ENCODE results near the gene RAPGEF1. TPM values are rescaled to one million over a fixed set of nuclear protein-coding genes. Genes with fewer than 3 reads are reported as not detected.
"Not testable (repeated sequence)": the region's sequence is repeated elsewhere in the genome, so short reads cannot be mapped to it uniquely, and the experiment has no call there.

RAPGEF1 gene
- total RNA-seq, 1 donor from 2014 or later = 57.9 TPM

DNA sequence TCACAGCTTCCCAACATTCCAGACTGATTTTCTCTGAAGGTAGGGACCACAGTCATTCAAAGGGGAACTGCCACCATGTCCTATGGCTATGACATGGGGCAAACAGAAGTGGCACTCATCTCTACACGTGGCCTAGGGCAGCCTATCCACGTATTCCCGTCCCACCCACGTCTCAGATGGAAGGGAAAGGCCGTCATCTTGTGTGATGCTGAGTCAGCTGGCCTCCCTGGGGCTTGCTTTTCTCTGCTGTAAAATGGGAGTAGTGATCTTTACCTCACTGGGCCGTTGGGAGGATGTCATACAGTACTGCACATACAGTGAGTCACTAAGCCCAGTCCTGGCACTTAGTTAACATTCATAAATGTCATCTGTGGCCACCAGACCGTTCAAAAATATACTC, 72.3 kb downstream of the RAPGEF1 start:
- intact Hi-C loops (cut with DNase I) = no loop called here

DNA sequence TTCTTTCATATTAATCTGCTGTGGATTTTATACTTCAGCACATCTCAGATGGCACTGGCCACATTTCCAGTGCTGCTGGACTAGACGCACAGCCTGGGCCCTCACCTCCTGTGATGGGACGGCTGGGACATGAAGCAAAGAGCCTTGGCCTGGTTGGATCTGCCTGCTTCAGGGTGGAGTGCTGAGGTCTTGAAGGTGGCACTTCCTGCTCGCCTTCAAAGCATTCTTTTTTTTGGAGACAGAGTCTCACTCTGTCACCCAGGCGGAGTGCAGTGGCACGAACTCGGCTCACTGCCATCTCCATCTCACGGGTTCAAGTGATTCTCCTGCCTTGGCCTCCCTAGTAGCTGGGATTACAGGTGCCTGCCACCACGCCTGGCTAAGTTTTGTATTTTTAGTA, 73.1 kb downstream of the RAPGEF1 start:
- H3K9me3 ChIP-seq = no peaks in the 10 kb centered on the region
- TF ChIP-seq, protein P1, sequence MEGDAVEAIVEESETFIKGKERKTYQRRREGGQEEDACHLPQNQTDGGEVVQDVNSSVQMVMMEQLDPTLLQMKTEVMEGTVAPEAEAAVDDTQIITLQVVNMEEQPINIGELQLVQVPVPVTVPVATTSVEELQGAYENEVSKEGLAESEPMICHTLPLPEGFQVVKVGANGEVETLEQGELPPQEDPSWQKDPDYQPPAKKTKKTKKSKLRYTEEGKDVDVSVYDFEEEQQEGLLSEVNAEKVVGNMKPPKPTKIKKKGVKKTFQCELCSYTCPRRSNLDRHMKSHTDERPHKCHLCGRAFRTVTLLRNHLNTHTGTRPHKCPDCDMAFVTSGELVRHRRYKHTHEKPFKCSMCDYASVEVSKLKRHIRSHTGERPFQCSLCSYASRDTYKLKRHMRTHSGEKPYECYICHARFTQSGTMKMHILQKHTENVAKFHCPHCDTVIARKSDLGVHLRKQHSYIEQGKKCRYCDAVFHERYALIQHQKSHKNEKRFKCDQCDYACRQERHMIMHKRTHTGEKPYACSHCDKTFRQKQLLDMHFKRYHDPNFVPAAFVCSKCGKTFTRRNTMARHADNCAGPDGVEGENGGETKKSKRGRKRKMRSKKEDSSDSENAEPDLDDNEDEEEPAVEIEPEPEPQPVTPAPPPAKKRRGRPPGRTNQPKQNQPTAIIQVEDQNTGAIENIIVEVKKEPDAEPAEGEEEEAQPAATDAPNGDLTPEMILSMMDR (IDR thresholded peaks at IDR 0.05) = no peak
- TF ChIP-seq POLR2AphosphoS5 (IDR thresholded peaks at IDR 0.05; ENCODE audit: insufficient read depth in 1 of 2, low read depth in 1 of 2) (no peak), POLR2A (IDR thresholded peaks at IDR 0.05) (no peak)
- intact Hi-C loops (cut with DNase I) = no loop called here
- no peak for DNase-seq (ENCODE audit: extremely low spot score in 2 of 2)
- no peak overlapping the region for H3K4me3 ChIP-seq
- H3K36me3 ChIP-seq = no peaks in the 10 kb centered on the region
- H3K4me1 ChIP-seq = peaks cover 52% of the 10 kb centered on the region
- no peaks in the 10 kb centered on the region for H3K27me3 ChIP-seq
- no peak overlapping the region for H3K27ac ChIP-seq

More for the DNA sequence above, 72.3 kb downstream of the RAPGEF1 start:
- Histone ChIP-seq H3K27me3 (no peaks in the 10 kb centered on the region), H3K9me3 (no peaks in the 10 kb centered on the region), H3K4me1 (peaks cover 60% of the 10 kb centered on the region), H3K27ac (peak overlapping the region; percentile 96), H3K36me3 (no peaks in the 10 kb centered on the region), H3K4me3 (no peak overlapping the region)
- TF ChIP-seq POLR2AphosphoS5 (IDR thresholded peaks at IDR 0.05; ENCODE audit: insufficient read depth in 1 of 2, low read depth in 1 of 2) (no peak), POLR2A (IDR thresholded peaks at IDR 0.05) (no peak)
- TF ChIP-seq, protein P1 (IDR thresholded peaks at IDR 0.05) = no peak
- no peak for DNase-seq (ENCODE audit: extremely low spot score in 2 of 2)

DNA sequence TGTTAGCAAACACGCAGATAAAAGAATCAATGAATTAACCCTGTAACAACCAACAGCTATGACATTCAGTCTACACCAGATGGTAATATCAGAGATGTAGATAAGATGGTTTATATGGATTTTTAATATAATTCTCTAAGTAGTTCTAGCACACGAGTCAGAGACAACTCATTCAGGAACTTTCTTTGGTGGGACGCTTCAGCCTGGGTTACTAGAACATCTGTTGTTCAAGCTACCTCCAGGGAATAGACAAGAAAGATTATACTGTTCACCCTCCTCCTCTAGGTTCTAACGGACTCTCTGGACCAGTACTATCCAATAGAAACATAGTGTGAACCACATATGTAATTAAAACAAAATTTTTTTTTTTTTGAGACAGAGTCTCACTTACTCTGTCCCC, 73.8 kb downstream of the RAPGEF1 start:
- intact Hi-C loops (cut with DNase I) = no loop called here
- Histone ChIP-seq H3K27me3 (no peaks in the 10 kb centered on the region), H3K27ac (no peak overlapping the region), H3K36me3 (no peaks in the 10 kb centered on the region), H3K4me1 (peaks cover 44% of the 10 kb centered on the region), H3K4me3 (no peak overlapping the region), H3K9me3 (no peaks in the 10 kb centered on the region)
- TF ChIP-seq POLR2A (IDR thresholded peaks at IDR 0.05) = no peak
- TF ChIP-seq, protein P1 (IDR thresholded peaks at IDR 0.05) = no peak
- no peak for DNase-seq (ENCODE audit: extremely low spot score in 2 of 2)

DNA sequence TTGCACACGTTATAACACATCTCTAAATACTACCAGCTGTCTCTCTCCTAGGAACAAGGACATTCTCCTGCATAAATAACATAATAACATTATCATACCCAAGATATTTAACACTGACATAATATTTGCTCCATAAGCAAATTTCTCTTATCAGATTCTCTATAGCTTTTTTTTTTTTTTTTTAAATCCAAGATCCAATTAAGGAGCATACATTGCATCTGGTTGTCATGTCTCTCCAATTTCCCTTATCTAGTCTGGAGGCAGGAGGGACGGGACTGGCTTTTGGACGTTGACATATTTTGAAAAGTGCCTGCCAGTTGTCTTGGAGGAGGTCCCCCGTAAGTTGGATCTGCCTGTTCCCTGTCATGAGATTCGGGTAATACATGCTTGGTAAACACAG, 76.6 kb downstream of the RAPGEF1 start:
- intact Hi-C loops (cut with DNase I) = no loop called here
- no peaks in the 10 kb centered on the region for H3K27me3 ChIP-seq
- H3K36me3 ChIP-seq = no peaks in the 10 kb centered on the region
- TF ChIP-seq POLR2AphosphoS5 (IDR thresholded peaks at IDR 0.05; ENCODE audit: insufficient read depth in 1 of 2, low read depth in 1 of 2) = no peak
- TF ChIP-seq, protein P1 (IDR thresholded peaks at IDR 0.05) = no peak
- TF ChIP-seq POLR2A (IDR thresholded peaks at IDR 0.05) = no peak
- no peak for DNase-seq (ENCODE audit: extremely low spot score in 2 of 2)
- peaks cover 26% of the 10 kb centered on the region for H3K4me1 ChIP-seq
- H3K27ac ChIP-seq = no peak overlapping the region
- H3K4me3 ChIP-seq = no peak overlapping the region
- no peaks in the 10 kb centered on the region for H3K9me3 ChIP-seq

DNA sequence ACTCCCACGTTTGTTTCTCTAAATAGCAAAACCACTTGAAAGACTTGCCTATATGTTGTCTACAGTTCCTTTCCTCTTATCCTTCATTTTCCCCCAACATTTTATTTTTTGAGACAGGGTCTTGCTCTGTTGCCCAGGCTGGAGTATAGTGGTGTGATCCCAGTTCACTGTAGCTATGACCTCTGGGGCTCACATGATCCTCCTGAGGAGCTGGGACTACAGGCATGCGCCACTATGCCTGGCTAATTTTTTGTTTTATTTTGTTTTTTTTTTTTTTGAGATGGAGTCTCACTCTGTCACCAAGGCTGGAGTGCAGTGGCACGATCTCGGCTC, 77.6 kb downstream of the RAPGEF1 start:
- H3K4me3 ChIP-seq; H3K9me3 ChIP-seq; H3K27me3 ChIP-seq; H3K36me3 ChIP-seq; intact Hi-C loops (cut with DNase I); H3K27ac ChIP-seq; DNase-seq (ENCODE audit: extremely low spot score in 2 of 2): not testable (repeated sequence)
- H3K4me1 ChIP-seq = peaks cover 26% of the 10 kb centered on the region

Measured in vagina (tissue), 2 donors.